H9 (cell line): Measurements from ENCODE around the gene RYR3. TPM values are rescaled to one million over a fixed set of nuclear protein-coding genes. Genes with fewer than 3 reads are reported as not detected.

Source experiments
- DNase-seq: peaks from one replicate; pipeline ENCODE4 v3.0.0-alpha.2; 2017
- H2AFZ ChIP-seq: one replicate; pipeline ENCODE4 v1.6.1; 2013; ENCODE audit warnings: mild to moderate bottlenecking, low read length, control low read depth, moderate library complexity
- H2AK5ac ChIP-seq: 2 replicates; pipeline ENCODE4 v1.6.1; 2013; ENCODE audit warnings: low read length, control low read depth, mixed read lengths; ENCODE audit not compliant: insufficient read length
- H2BK120ac ChIP-seq: one replicate; pipeline ENCODE4 v1.6.1; 2013; ENCODE audit warnings: low read depth, mild to moderate bottlenecking, low read length, control low read depth, inconsistent platforms; ENCODE audit not compliant: poor library complexity, severe bottlenecking
- H2BK12ac ChIP-seq: 2 replicates; pipeline ENCODE4 v1.6.1; 2013; ENCODE audit warnings: low read length, control low read depth, mixed read lengths, low read depth; ENCODE audit not compliant: insufficient read length
- H2BK15ac ChIP-seq: 2 replicates; pipeline ENCODE4 v1.6.1; 2013; ENCODE audit warnings: low read depth, low read length, control low read depth
- H2BK20ac ChIP-seq: one replicate; pipeline ENCODE4 v1.6.1; 2013; ENCODE audit warnings: low read depth, mild to moderate bottlenecking, low read length, control low read depth, inconsistent platforms; ENCODE audit not compliant: poor library complexity, severe bottlenecking
- H2BK5ac ChIP-seq: 2 replicates; pipeline ENCODE4 v1.6.1; 2013; ENCODE audit warnings: low read length, control low read depth, mixed read lengths; ENCODE audit not compliant: insufficient read length
- H3K14ac ChIP-seq: 2 replicates; pipeline ENCODE4 v1.6.1; 2013; ENCODE audit warnings: low read length, control low read depth; ENCODE audit not compliant: insufficient read depth
- H3K18ac ChIP-seq: 2 replicates; pipeline ENCODE4 v1.6.1; 2013; ENCODE audit warnings: low read depth, mild to moderate bottlenecking, mixed read lengths, low read length, control low read depth; ENCODE audit not compliant: insufficient read length
- H3K23ac ChIP-seq: 2 replicates; pipeline ENCODE4 v1.6.1; 2013; ENCODE audit warnings: low read length, control low read depth, mixed read lengths, low read depth; ENCODE audit not compliant: insufficient read length
- H3K23me2 ChIP-seq: 2 replicates; pipeline ENCODE4 v1.6.1; 2013; ENCODE audit warnings: low read depth, mild to moderate bottlenecking, mixed read lengths, low read length, control low read depth; ENCODE audit not compliant: insufficient read length, poor library complexity, severe bottlenecking
- H3K27ac ChIP-seq: 2 replicates; pipeline ENCODE4 v1.5.1; 2013; ENCODE audit warnings: low read length, control low read depth, mixed read lengths, low read depth; ENCODE audit not compliant: insufficient read length
- H3K27me3 ChIP-seq: 2 replicates; pipeline ENCODE4 v1.6.1; 2013; ENCODE audit warnings: low read length, control low read depth, inconsistent platforms; ENCODE audit not compliant: insufficient read depth
- H3K4ac ChIP-seq: 2 replicates; pipeline ENCODE4 v1.6.1; 2013; ENCODE audit warnings: low read depth, mild to moderate bottlenecking, control low read depth, inconsistent platforms, low read length, moderate library complexity
- H3K4me1 ChIP-seq: 2 replicates; pipeline ENCODE4 v1.6.1; 2013; ENCODE audit warnings: low read length, control low read depth, inconsistent platforms; ENCODE audit not compliant: insufficient read depth
- H3K4me2 ChIP-seq: 2 replicates; pipeline ENCODE4 v1.6.1; 2013; ENCODE audit warnings: low read length, control low read depth, mixed read lengths; ENCODE audit not compliant: insufficient read length, insufficient read depth
- H3K56ac ChIP-seq: 2 replicates; pipeline ENCODE4 v1.6.1; 2013; ENCODE audit warnings: low read depth, mild to moderate bottlenecking, mixed read lengths, low read length, control low read depth; ENCODE audit not compliant: insufficient read length
- H3K79me1 ChIP-seq: 2 replicates; pipeline ENCODE4 v1.6.1; 2013; ENCODE audit warnings: low read depth, mild to moderate bottlenecking, moderate library complexity, low read length, control low read depth, inconsistent platforms; ENCODE audit not compliant: insufficient read depth, poor library complexity, severe bottlenecking
- H3K79me2 ChIP-seq: 2 replicates; pipeline ENCODE4 v1.6.1; 2013; ENCODE audit warnings: low read length, control low read depth, inconsistent platforms; ENCODE audit not compliant: insufficient read depth
- H3K9ac ChIP-seq: 2 replicates; pipeline ENCODE4 v1.6.1; 2013; ENCODE audit warnings: low read length, control low read depth, mixed read lengths; ENCODE audit not compliant: insufficient read length; ENCODE audit errors: extremely low read depth
- H3K9me3 ChIP-seq: one replicate; pipeline ENCODE4 v1.6.1; 2013; ENCODE audit warnings: low read depth, low read length, inconsistent platforms; ENCODE audit not compliant: control insufficient read depth
- H3T11ph ChIP-seq: one replicate; pipeline ENCODE4 v1.6.1; 2013; ENCODE audit warnings: mild to moderate bottlenecking, low read length, control low read depth, inconsistent platforms
- H4K20me1 ChIP-seq: one replicate; pipeline ENCODE4 v1.6.1; 2013; ENCODE audit not compliant: control insufficient read depth, insufficient read length, insufficient read depth
- H4K5ac ChIP-seq: 2 replicates; pipeline ENCODE4 v1.6.1; 2013; ENCODE audit warnings: low read depth, mild to moderate bottlenecking, mixed read lengths, low read length, control low read depth; ENCODE audit not compliant: insufficient read length
- H4K8ac ChIP-seq: replicated peaks from 2 replicates; pipeline ENCODE4 v1.6.1; 2013; ENCODE audit warnings: low read length, control low read depth, mixed read lengths, low read depth; ENCODE audit not compliant: insufficient read length
- H4K91ac ChIP-seq: 2 replicates; pipeline ENCODE4 v1.6.1; 2013; ENCODE audit warnings: low read depth, mild to moderate bottlenecking, moderate library complexity, mixed read lengths, low read length, control low read depth; ENCODE audit not compliant: insufficient read length
- H3K27ac Mint-ChIP-seq, 3 experiments: 2 replicates in 2 of 3; 3 replicates in 1 of 3; pipeline ENCODE4 v1.8.0; 2020 to 2021; ENCODE audit warnings: mixed read lengths in 3 of 3, mild to moderate bottlenecking in 1 of 3, moderate library complexity in 1 of 3
- H3K27me3 Mint-ChIP-seq: 2 replicates; pipeline ENCODE4 v1.8.0; 2021; ENCODE audit warnings: low read depth, mild to moderate bottlenecking, moderate library complexity, mixed read lengths
- H3K36me3 Mint-ChIP-seq, 3 experiments: 2 replicates in 2 of 3; 3 replicates in 1 of 3; pipeline ENCODE4 v1.8.0; 2020 to 2021; ENCODE audit warnings: low read depth in 3 of 3, mixed read lengths in 3 of 3; ENCODE audit not compliant: insufficient read depth in 1 of 3
- H3K4me1 Mint-ChIP-seq, 2 experiments: 2 replicates each; pipeline ENCODE4 v1.8.0; 2020; ENCODE audit warnings: mixed read lengths in 2 of 2
- H3K4me3 Mint-ChIP-seq, 2 experiments: 2 replicates in 1 of 2; 3 replicates in 1 of 2; pipeline ENCODE4 v1.8.0; 2020 to 2021; ENCODE audit warnings: mild to moderate bottlenecking in 2 of 2, mixed read lengths in 2 of 2, moderate library complexity in 1 of 2
- H3K9me3 Mint-ChIP-seq, 2 experiments: 2 replicates in 1 of 2; 3 replicates in 1 of 2; pipeline ENCODE4 v1.8.0; 2020; ENCODE audit warnings: mild to moderate bottlenecking in 2 of 2, mixed read lengths in 2 of 2, moderate library complexity in 1 of 2
- WGBS: extraction: QIAGEN DNeasy Blood & Tissue Kit; methylation state at CpG from one replicate; pipeline ENCODE4 v1.1.7; 2013; ENCODE audit warnings: missing lambda C conversion rate, low lambda C conversion rate, mixed read lengths; ENCODE audit not compliant: insufficient read length; ENCODE audit errors: extremely low coverage; 5-methylcytosine and 5-hydroxymethylcytosine counted together
- total RNA-seq: library from RNA; stranded (reverse); gene quantifications from 2 replicates; pipeline ENCODE4 v1.2.1, GENCODE V29; 2021
- TF ChIP-seq, protein P1 (sequence below): fragments of 200-600 bp; sonication (generic); conservative IDR thresholded peaks from 3 replicates; pipeline ENCODE4 v1.8.0; 2021; ENCODE audit warnings: antibody characterized with exemption, mild to moderate bottlenecking

Gene RYR3
- total RNA-seq, 1 experiment from 2014 or later = 0.85 TPM

DNA sequence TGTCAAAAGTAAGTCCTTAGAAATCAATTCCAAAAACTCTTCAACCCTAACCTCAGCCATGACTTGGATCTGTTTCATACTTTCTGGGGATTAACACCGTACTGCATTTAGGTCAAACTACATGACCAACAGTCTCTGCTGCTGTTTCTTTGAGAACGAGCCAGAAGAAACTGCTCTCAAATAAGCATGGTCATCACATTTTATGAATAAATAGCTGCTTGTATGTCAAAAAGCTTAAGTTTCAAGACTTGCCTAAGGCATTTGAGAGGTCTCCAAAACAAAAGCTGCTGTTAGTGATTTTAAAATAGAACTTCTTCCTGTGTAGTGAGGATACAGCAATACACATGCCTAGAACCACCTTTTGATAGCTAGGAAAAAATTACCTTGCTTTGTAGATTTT lies 491.2 kb downstream of the RYR3 start:
- H3K23me2 ChIP-seq = no peaks in the 10 kb centered on the region
- H3K4me2 ChIP-seq = no peak overlapping the region
- H3K4me1 ChIP-seq = no peaks in the 10 kb centered on the region
- no peak overlapping the region for H3K9ac ChIP-seq
- no peak overlapping the region for H2BK12ac ChIP-seq
- H3K56ac ChIP-seq = no peak overlapping the region
- H3K4me1 Mint-ChIP-seq = peaks cover 3% of the 10 kb centered on the region in 2 experiments; a peak in 2 of 4 replicates
- TF ChIP-seq, protein P1, sequence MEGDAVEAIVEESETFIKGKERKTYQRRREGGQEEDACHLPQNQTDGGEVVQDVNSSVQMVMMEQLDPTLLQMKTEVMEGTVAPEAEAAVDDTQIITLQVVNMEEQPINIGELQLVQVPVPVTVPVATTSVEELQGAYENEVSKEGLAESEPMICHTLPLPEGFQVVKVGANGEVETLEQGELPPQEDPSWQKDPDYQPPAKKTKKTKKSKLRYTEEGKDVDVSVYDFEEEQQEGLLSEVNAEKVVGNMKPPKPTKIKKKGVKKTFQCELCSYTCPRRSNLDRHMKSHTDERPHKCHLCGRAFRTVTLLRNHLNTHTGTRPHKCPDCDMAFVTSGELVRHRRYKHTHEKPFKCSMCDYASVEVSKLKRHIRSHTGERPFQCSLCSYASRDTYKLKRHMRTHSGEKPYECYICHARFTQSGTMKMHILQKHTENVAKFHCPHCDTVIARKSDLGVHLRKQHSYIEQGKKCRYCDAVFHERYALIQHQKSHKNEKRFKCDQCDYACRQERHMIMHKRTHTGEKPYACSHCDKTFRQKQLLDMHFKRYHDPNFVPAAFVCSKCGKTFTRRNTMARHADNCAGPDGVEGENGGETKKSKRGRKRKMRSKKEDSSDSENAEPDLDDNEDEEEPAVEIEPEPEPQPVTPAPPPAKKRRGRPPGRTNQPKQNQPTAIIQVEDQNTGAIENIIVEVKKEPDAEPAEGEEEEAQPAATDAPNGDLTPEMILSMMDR = no peak
- no peak overlapping the region for H3K18ac ChIP-seq
- no peak overlapping the region for H3K27ac Mint-ChIP-seq
- H2BK5ac ChIP-seq = no peak overlapping the region
- no peaks in the 10 kb centered on the region for H3K79me2 ChIP-seq
- DNase-seq = no peak
- no peak overlapping the region for H4K91ac ChIP-seq
- H4K8ac ChIP-seq = no peak overlapping the region
- H3K27me3 Mint-ChIP-seq = no peaks in the 10 kb centered on the region; the same call in none of the 2 replicates
- no peak overlapping the region for H2AK5ac ChIP-seq
- no peaks in the 10 kb centered on the region for H3K79me1 ChIP-seq
- H4K20me1 ChIP-seq = no peaks in the 10 kb centered on the region
- H2BK20ac ChIP-seq = no peak overlapping the region
- H3K23ac ChIP-seq = no peak overlapping the region
- no peak overlapping the region for H4K5ac ChIP-seq
- no peaks in the 10 kb centered on the region for H3K9me3 ChIP-seq
- H3K14ac ChIP-seq = no peak overlapping the region
- H3K4ac ChIP-seq = no peak overlapping the region
- H2BK120ac ChIP-seq = no peak overlapping the region
- H2BK15ac ChIP-seq = no peak overlapping the region
- H3K4me3 Mint-ChIP-seq = no peak overlapping the region
- H3K27me3 ChIP-seq = no peaks in the 10 kb centered on the region
- no peak overlapping the region for H3T11ph ChIP-seq
- H3K27ac ChIP-seq = no peak overlapping the region
- no peak overlapping the region for H2AFZ ChIP-seq
- H3K36me3 Mint-ChIP-seq = no peaks in the 10 kb centered on the region; a peak in 1 of 7 replicates
- whole genome bisulfite sequencing = no CpG with 5 or more reads among the region's 2 CpGs
- H3K9me3 Mint-ChIP-seq = peaks cover 0 to 3% of the 10 kb centered on the region in 2 experiments; a peak in 1 of 5 replicates
